ENCODE results near the gene PNMA8C.
"Not testable (repeated sequence)": the region's sequence is repeated elsewhere in the genome, so short reads cannot be mapped to it uniquely, and the experiment has no call there.

Gene PNMA8C

DNA sequence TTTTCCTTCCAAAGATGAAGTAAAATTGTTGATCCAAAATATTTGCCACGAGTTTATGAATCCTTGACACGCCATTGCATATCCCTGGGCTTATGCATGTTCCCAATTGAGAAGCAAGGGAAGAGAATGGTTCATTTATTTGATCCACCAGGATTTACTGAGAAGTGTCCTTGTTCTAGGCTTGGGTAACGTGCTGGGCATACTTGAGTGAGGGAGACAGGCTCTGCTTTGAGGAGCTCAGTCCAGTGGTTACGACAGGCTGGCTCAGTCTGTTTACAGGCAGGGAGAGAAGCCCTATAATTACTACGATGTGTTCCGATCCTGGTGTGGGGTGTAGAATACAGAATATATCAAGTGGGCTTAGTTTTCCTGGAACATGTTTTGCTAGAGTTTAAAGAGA, 6.3 kb upstream of the PNMA8C start:
- no peak overlapping the region for H3K4me3 ChIP-seq (ENCODE audit: control insufficient read depth, low read depth, low read length)
- TF ChIP-seq, protein P1, sequence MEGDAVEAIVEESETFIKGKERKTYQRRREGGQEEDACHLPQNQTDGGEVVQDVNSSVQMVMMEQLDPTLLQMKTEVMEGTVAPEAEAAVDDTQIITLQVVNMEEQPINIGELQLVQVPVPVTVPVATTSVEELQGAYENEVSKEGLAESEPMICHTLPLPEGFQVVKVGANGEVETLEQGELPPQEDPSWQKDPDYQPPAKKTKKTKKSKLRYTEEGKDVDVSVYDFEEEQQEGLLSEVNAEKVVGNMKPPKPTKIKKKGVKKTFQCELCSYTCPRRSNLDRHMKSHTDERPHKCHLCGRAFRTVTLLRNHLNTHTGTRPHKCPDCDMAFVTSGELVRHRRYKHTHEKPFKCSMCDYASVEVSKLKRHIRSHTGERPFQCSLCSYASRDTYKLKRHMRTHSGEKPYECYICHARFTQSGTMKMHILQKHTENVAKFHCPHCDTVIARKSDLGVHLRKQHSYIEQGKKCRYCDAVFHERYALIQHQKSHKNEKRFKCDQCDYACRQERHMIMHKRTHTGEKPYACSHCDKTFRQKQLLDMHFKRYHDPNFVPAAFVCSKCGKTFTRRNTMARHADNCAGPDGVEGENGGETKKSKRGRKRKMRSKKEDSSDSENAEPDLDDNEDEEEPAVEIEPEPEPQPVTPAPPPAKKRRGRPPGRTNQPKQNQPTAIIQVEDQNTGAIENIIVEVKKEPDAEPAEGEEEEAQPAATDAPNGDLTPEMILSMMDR (conservative IDR thresholded peaks at IDR 0.05; ENCODE audit: control insufficient read depth, insufficient read depth, low read depth, low read length), result no peak
- no peak for DNase-seq (ENCODE audit: low read depth)

GRCh38 chr19:46433470-46433869, 4.7 kb upstream of the PNMA8C start:
- not testable (repeated sequence) for DNase-seq (ENCODE audit: low read depth); H3K4me3 ChIP-seq (ENCODE audit: control insufficient read depth, low read depth, low read length)

DNA sequence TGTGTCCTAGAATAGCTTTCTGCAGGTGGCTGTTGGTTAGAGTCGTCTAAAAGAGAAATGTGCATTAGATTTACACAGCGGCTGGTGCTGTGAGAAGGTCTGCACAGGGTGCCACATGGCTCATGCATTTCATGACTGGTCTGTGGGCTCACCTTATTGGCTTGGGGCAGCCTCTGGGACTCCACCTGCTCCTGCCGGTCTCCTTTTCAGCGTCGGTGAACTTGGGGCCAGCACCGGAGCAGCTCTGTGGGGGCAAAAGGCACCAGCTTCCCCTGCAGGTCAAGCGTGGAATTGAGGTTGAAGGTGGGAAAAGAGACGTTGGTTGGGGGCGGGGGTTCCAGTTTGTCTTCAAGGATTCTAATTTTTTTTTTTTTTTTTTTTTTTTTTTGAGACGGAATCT, 3.1 kb upstream of the PNMA8C start:
- H3K4me3 ChIP-seq (ENCODE audit: control insufficient read depth, low read depth, low read length), result no peak overlapping the region
- no peak for DNase-seq (ENCODE audit: low read depth)
- TF ChIP-seq, protein P1 (conservative IDR thresholded peaks at IDR 0.05; ENCODE audit: control insufficient read depth, insufficient read depth, low read depth, low read length), result no peak

GRCh38 chr19:46429999-46430398, 1.3 kb upstream of the PNMA8C start:
- H3K4me3 ChIP-seq (ENCODE audit: control insufficient read depth, low read depth, low read length), result no peak overlapping the region
- TF ChIP-seq, protein P1 (conservative IDR thresholded peaks at IDR 0.05; ENCODE audit: control insufficient read depth, insufficient read depth, low read depth, low read length), result no peak
- no peak for DNase-seq (ENCODE audit: low read depth)

GRCh38 chr19:46427518-46428045, 1.2 kb downstream of the PNMA8C start:
- H3K4me3 ChIP-seq (ENCODE audit: control insufficient read depth, low read depth, low read length), result no peak overlapping the region
- TF ChIP-seq, protein P1 (conservative IDR thresholded peaks at IDR 0.05; ENCODE audit: control insufficient read depth, insufficient read depth, low read depth, low read length), result no peak
- no peak for DNase-seq (ENCODE audit: low read depth)

GRCh38 chr19:46426506-46427162, 2.1 kb downstream of the PNMA8C start:
- peak overlapping the region; percentile 58 for H3K4me3 ChIP-seq (ENCODE audit: control insufficient read depth, low read depth, low read length)
- peak; percentile 78 for DNase-seq (ENCODE audit: low read depth)
- TF ChIP-seq, protein P1 (conservative IDR thresholded peaks at IDR 0.05; ENCODE audit: control insufficient read depth, insufficient read depth, low read depth, low read length), result no peak

DNA sequence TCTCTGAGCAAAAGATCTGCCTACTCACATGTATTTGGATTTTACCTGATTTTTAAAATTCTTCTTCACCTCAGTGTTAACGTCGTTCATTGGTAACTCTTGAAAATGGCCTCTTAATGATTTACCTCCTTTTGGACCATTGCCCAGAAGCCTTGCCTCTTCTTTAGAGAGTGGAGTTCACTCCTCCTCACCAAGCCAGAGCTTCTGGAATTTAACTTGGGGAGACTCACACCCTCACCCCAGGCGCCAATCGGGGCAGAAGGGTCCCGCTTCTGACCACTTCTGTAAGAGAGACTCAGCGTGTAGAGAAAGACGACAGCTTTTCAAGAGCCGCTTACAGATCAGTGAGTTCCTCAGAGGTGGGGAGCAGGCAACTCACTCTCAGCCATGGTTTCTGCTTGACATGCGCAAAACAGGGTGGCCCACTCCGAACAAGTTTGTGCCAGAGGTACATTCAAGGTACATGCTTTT, 2.7 kb downstream of the PNMA8C start:
- peak overlapping the region; percentile 58 for H3K4me3 ChIP-seq (ENCODE audit: control insufficient read depth, low read depth, low read length)
- TF ChIP-seq, protein P1 (conservative IDR thresholded peaks at IDR 0.05; ENCODE audit: control insufficient read depth, insufficient read depth, low read depth, low read length), result no peak
- DNase-seq (ENCODE audit: low read depth), result peak; percentile 54
